Measurements from ENCODE around the gene PLEKHG4. TPM values are rescaled to one million over a fixed set of nuclear protein-coding genes. Genes with fewer than 3 reads are reported as not detected.

Gene PLEKHG4
- total and polyA plus RNA-seq, 9 donors, result 5.1 to 38.6 (median 27.6) TPM

DNA sequence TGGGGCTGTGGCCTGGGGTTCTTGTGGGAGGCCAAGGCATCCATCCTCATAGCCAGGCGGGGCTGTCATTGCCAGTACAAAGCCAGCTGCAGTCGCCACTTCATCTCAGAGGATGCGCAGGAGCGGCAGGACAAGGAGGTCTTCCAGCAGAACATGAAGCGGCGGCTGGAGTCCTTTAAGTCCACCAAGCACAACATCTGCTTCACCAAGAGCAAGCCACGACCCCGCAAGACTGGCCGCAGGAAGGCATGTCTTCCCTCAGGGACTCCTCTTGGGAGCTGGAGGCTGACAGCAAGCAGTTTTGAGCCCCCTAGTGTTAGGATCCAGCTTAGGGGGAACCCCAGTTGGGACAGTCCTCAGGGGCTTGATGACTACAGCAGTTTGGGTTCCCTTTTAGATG is 15.1 kb upstream of the PLEKHG4 start:
- Histone ChIP-seq H3K4me1 (ENCODE audit: insufficient read depth) (no peaks in the 10 kb centered on the region), H3K4me3 (no peak overlapping the region), H3K27ac (no peak overlapping the region), H3K9me3 (no peaks in the 10 kb centered on the region), H3K27me3 (no peaks in the 10 kb centered on the region), H3K36me3 (no peaks in the 10 kb centered on the region)
- DNase-seq, result peak in 1 of 5 donors; percentile 17
- whole genome bisulfite sequencing, 3 donors, result 66 to 73% (median 67%) methylated on average over 9 of the region's 9 CpGs
- intact Hi-C loops (cut with DNase I), result no loop called here
- no peak for TF ChIP-seq POLR2A (IDR thresholded peaks at IDR 0.05)
- TF ChIP-seq EP300 (IDR thresholded peaks at IDR 0.05), result no peak
- TF ChIP-seq, protein P1, sequence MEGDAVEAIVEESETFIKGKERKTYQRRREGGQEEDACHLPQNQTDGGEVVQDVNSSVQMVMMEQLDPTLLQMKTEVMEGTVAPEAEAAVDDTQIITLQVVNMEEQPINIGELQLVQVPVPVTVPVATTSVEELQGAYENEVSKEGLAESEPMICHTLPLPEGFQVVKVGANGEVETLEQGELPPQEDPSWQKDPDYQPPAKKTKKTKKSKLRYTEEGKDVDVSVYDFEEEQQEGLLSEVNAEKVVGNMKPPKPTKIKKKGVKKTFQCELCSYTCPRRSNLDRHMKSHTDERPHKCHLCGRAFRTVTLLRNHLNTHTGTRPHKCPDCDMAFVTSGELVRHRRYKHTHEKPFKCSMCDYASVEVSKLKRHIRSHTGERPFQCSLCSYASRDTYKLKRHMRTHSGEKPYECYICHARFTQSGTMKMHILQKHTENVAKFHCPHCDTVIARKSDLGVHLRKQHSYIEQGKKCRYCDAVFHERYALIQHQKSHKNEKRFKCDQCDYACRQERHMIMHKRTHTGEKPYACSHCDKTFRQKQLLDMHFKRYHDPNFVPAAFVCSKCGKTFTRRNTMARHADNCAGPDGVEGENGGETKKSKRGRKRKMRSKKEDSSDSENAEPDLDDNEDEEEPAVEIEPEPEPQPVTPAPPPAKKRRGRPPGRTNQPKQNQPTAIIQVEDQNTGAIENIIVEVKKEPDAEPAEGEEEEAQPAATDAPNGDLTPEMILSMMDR (IDR thresholded peaks at IDR 0.05), result no peak

DNA sequence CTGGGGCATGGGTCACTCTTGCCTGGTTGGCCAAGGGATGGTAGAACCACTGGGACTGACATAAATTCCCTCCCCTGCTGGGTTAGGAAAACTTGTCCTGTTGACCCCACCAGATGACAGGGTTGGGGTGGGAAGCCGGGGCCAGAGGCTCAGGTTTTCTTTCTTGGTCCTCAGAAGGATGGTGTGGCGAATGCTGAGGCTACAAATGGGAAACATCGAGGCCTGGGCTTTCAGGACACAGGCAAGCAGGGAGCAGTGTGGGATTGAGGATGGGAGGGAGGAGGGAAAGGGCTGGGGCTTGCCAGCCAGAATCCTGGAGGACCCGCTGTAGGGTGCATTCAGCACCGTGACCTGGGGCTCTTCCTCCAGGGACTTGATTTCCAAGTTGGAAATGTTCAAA is 14.5 kb upstream of the PLEKHG4 start:
- Histone ChIP-seq H3K27me3 (no peaks in the 10 kb centered on the region), H3K4me3 (no peak overlapping the region), H3K27ac (no peak overlapping the region), H3K9me3 (no peaks in the 10 kb centered on the region), H3K4me1 (ENCODE audit: insufficient read depth) (no peaks in the 10 kb centered on the region), H3K36me3 (no peaks in the 10 kb centered on the region)
- DNase-seq, result peak in 2 of 5 donors; percentile 7 to 25
- 81 to 87% (median 85%) methylated on average over 5 of the region's 5 CpGs for WGBS, 3 donors
- no peak for TF ChIP-seq POLR2A (IDR thresholded peaks at IDR 0.05)
- TF ChIP-seq EP300 (IDR thresholded peaks at IDR 0.05), result no peak
- TF ChIP-seq, protein P1 (IDR thresholded peaks at IDR 0.05), result no peak
- intact Hi-C loops (cut with DNase I), result no loop called here

GRCh38 chr16:67265834-67266233 is 13.5 kb upstream of the PLEKHG4 start:
- H3K4me3 ChIP-seq, result no peak overlapping the region
- TF ChIP-seq POLR2A (IDR thresholded peaks at IDR 0.05) (no peak), EP300 (IDR thresholded peaks at IDR 0.05) (no peak)
- TF ChIP-seq, protein P1 (IDR thresholded peaks at IDR 0.05), result no peak
- no peaks in the 10 kb centered on the region for H3K36me3 ChIP-seq
- H3K27ac ChIP-seq, result no peak overlapping the region
- H3K4me1 ChIP-seq (ENCODE audit: insufficient read depth), result no peaks in the 10 kb centered on the region
- no peaks in the 10 kb centered on the region for H3K9me3 ChIP-seq
- 57 to 61% (median 61%) methylated on average over 8 of the region's 8 CpGs for WGBS, 3 donors
- H3K27me3 ChIP-seq, result no peaks in the 10 kb centered on the region
- intact Hi-C loops (cut with DNase I), result no loop called here
- peak in 1 of 5 donors; percentile 1 for DNase-seq

DNA sequence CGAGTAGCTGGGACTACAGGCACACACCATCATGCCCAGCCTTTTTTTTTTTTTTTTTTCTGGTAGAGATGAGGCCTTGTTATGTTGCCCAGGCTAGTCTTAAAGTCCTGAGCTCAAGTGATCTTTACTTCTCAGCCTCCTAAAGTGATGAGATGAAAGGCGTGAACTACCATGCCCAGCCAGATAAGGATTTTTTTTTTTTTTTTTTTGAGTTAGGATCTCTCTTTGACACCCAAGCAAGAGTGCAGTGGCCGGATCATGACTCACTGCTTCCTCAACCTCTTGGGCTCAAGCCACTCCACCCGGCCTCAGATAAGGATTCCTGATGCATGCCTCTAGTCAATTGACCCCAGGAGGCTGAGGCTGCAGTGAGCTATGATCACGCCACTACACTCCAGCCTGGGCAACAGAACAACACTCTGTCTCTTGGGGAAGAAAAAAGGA is 11.2 kb upstream of the PLEKHG4 start:
- no peaks in the 10 kb centered on the region for H3K36me3 ChIP-seq
- no peak overlapping the region for H3K4me3 ChIP-seq
- no peaks in the 10 kb centered on the region for H3K4me1 ChIP-seq (ENCODE audit: insufficient read depth)
- H3K27ac ChIP-seq, result no peak overlapping the region
- WGBS, 3 donors, result 40 to 62% (median 61%) methylated on average over 5 of the region's 5 CpGs
- no peaks in the 10 kb centered on the region for H3K9me3 ChIP-seq
- DNase-seq, result peak in 1 of 5 donors; percentile 8
- TF ChIP-seq, protein P1 (IDR thresholded peaks at IDR 0.05), result no peak
- TF ChIP-seq POLR2A (IDR thresholded peaks at IDR 0.05) (no peak), EP300 (IDR thresholded peaks at IDR 0.05) (no peak)
- H3K27me3 ChIP-seq, result no peaks in the 10 kb centered on the region
- intact Hi-C loops (cut with DNase I), result no loop called here

Measured in ovary (tissue), 9 donors.